Transverse colon (tissue), 4 donors: ENCODE data around the gene DSCAM. TPM values are rescaled to one million over a fixed set of nuclear protein-coding genes. Genes with fewer than 3 reads are reported as not detected.

Experiments used
- DNase-seq: peaks from one replicate; pipeline ENCODE4 v3.0.0-alpha.2; 2019
- H3K27ac ChIP-seq, 4 donors: fragments of 200-600 bp; sonication (generic); 2 replicates each; pipeline ENCODE4 v1.5.1; 2016 to 2018; ENCODE audit warnings: inconsistent platforms in 4 of 4
- H3K27me3 ChIP-seq: fragments of 200-600 bp; sonication (generic); 2 replicates; pipeline ENCODE4 v1.5.1; 2017; ENCODE audit warnings: inconsistent platforms
- H3K36me3 ChIP-seq, 4 donors: fragments of 200-600 bp; sonication (generic); 2 replicates each; pipeline ENCODE4 v1.5.1; 2017 to 2019; ENCODE audit warnings: inconsistent platforms in 4 of 4
- H3K4me1 ChIP-seq, 4 donors: fragments of 200-600 bp; sonication (generic); 2 replicates each; pipeline ENCODE4 v1.5.1; 2017 to 2020; ENCODE audit warnings: inconsistent platforms in 4 of 4
- H3K4me3 ChIP-seq, 4 donors: fragments of 200-600 bp; sonication (generic); 1 replicate in 1 of 4; 2 replicates in 3 of 4; pipeline versions ENCODE4 v1.5.1 to v1.6.1; 2017 to 2019; ENCODE audit warnings: inconsistent platforms in 4 of 4
- H3K9me3 ChIP-seq, 2 donors: fragments of 200-600 bp; sonication (generic); 2 replicates each; pipeline ENCODE4 v1.5.1; 2017 to 2019; ENCODE audit warnings: inconsistent platforms in 2 of 2
- CTCF ChIP-seq, 5 experiments: fragments of 200-600 bp in 3 of 5; fragments of 450-650 bp in 2 of 5; sonication (generic) in 3 of 5; IDR thresholded peaks; 1 replicate in 2 of 5; 2 replicates in 3 of 5; pipeline ENCODE4 v1.5.1; 2016 to 2017; ENCODE audit warnings: antibody characterized with exemption in 5 of 5, inconsistent platforms in 3 of 5, mild to moderate bottlenecking in 2 of 5, moderate library complexity in 1 of 5
- EP300 ChIP-seq: sonication (generic); formaldehyde crosslinking; IDR thresholded peaks from one replicate; pipeline ENCODE4 v1.6.1; 2017; ENCODE audit warnings: antibody characterized with exemption, low read depth
- POLR2A ChIP-seq: fragments of 450-650 bp; IDR thresholded peaks from one replicate; pipeline ENCODE4 v1.6.1; 2016; ENCODE audit warnings: antibody characterized with exemption, mild to moderate bottlenecking, moderate library complexity
- POLR2AphosphoS5 ChIP-seq, 3 donors: sonication (generic); formaldehyde crosslinking; IDR thresholded peaks; one replicate each; pipeline ENCODE4 v1.6.1; 2016; ENCODE audit warnings: antibody characterized with exemption in 3 of 3
- WGBS, 2 donors: methylation state at CpG; one replicate each; pipeline ENCODE4 v1.1.5; 2018; ENCODE audit warnings: low coverage in 1 of 2; 5-methylcytosine and 5-hydroxymethylcytosine counted together
- in situ Hi-C, 4 donors: fragments of 200-750 bp; cut with MboI; loops; one replicate each; pipeline versions ENCODE4 v1.15.0 to v1.15.1; 2017; ENCODE audit warnings: low sequenced_read_pairs in 3 of 4, low pct_ligation_motif_present in 1 of 4, low pct_unique_long_range_greater_than_20kb in 1 of 4
- intact Hi-C: fragments of 100-400 bp; cut with DNase I; formaldehyde crosslinking; loops from one replicate; pipeline ENCODE4 v1.15.1; 2023; ENCODE audit warnings: low total_unique reads
- total RNA-seq, 4 donors: library from RNA; depleted of rRNA; stranded (reverse); fragments of >200 nt; gene quantifications; one replicate each; pipeline ENCODE4 v1.1.0, GENCODE V29; 2016

Gene DSCAM
- total RNA-seq, 4 donors from 2014 or later, result 0.16 TPM; not detected in 3

GRCh38 chr21:40169971-40170370 lies 677.0 kb downstream of the DSCAM start:
- no peaks in the 10 kb centered on the region for H3K36me3 ChIP-seq
- no peak for DNase-seq
- no peaks in the 10 kb centered on the region for H3K27me3 ChIP-seq
- no peaks in the 10 kb centered on the region for H3K4me1 ChIP-seq
- 91 to 95% methylated on average over 7 to 11 of the region's 11 CpGs for WGBS, 2 donors
- no peak overlapping the region for H3K27ac ChIP-seq
- in situ Hi-C loops (loop anchor here in 2 of 4 donors (25.0 kb wide), 1 partner anchor 892 kb away; no protein-coding TSS in a partner anchor), intact Hi-C loops (no loop called here)
- H3K4me3 ChIP-seq, result no peak overlapping the region
- H3K9me3 ChIP-seq, result no peaks in the 10 kb centered on the region
- no peak for TF ChIP-seq POLR2AphosphoS5 (IDR thresholded peaks at IDR 0.05)
- TF ChIP-seq EP300, result no peak
- no peak for TF ChIP-seq CTCF (IDR thresholded peaks at IDR 0.05)
- TF ChIP-seq POLR2A, result no peak

- no peak overlapping the region for H3K27ac ChIP-seq
- H3K9me3 ChIP-seq, result no peaks in the 10 kb centered on the region
- intact Hi-C loops (no loop called here), in situ Hi-C loops (loop anchor here in 2 of 4 donors (25.0 kb wide), 1 partner anchor 896 kb away; no protein-coding TSS in a partner anchor)
- 65 to 77% methylated on average over 4 to 6 of the region's 6 CpGs for WGBS, 2 donors
- TF ChIP-seq CTCF (IDR thresholded peaks at IDR 0.05) (no peak), POLR2A (no peak), EP300 (no peak), POLR2AphosphoS5 (IDR thresholded peaks at IDR 0.05) (no peak)
- no peaks in the 10 kb centered on the region for H3K36me3 ChIP-seq
- H3K4me1 ChIP-seq, result no peaks in the 10 kb centered on the region
- H3K4me3 ChIP-seq, result no peak overlapping the region
- no peaks in the 10 kb centered on the region for H3K27me3 ChIP-seq
- DNase-seq, result no peak
Measured at GRCh38 chr21:40166291-40166843, 680.6 kb downstream of the DSCAM start.

- in situ Hi-C loops, result loop anchor here in 2 of 4 donors (25.0 kb wide), 1 partner anchor 897 kb away; no protein-coding TSS in a partner anchor
- WGBS, 2 donors, result 87 to 89% methylated on average over 7 to 11 of the region's 11 CpGs
- no peaks in the 10 kb centered on the region for H3K27me3 ChIP-seq
Measured at GRCh38 chr21:40165773-40166070, 681.2 kb downstream of the DSCAM start.

More at GRCh38 chr21:40165773-40166070, 681.2 kb downstream of the DSCAM start:
- Histone ChIP-seq H3K9me3 (no peaks in the 10 kb centered on the region), H3K27ac (no peak overlapping the region), H3K4me1 (no peaks in the 10 kb centered on the region), H3K4me3 (no peak overlapping the region), H3K36me3 (no peaks in the 10 kb centered on the region)
- DNase-seq, result no peak
- intact Hi-C loops, result no loop called here
- TF ChIP-seq EP300 (no peak), CTCF (IDR thresholded peaks at IDR 0.05) (no peak), POLR2A (no peak), POLR2AphosphoS5 (IDR thresholded peaks at IDR 0.05) (no peak)
